ENCODE measurements around the gene DPYSL3.

Gene DPYSL3

DNA sequence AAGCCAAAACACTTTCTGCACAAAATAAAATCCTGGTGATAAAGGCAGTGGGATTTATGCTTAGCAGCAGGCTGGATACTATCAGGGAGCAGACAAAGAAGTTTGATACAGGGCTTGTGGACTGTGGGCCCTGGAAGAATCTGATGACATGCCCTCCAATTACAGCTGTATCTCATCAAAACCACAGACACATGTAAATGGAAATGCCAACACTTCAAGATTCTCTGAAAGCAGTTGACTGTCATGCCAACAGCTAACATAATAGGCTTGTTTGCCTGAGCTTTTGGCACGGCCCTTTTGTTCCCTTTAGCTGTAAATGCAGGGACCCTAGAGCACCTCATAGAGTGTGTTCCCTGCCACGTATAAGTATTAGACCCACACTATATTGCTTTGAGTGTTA lies 160.6 kb downstream of the DPYSL3 start:
- Mint-ChIP-seq H3K36me3 (no peaks in the 10 kb centered on the region), H3K4me1 (no peaks in the 10 kb centered on the region), H3K27ac (no peak overlapping the region), H3K27me3 (peaks cover 0 to 6% of the 10 kb centered on the region in 2 donors), H3K9me3 (no peaks in the 10 kb centered on the region), H3K4me3 (no peak overlapping the region)
- DNase-seq (no peak), ATAC-seq (replicated peaks) (no peak)

DNA sequence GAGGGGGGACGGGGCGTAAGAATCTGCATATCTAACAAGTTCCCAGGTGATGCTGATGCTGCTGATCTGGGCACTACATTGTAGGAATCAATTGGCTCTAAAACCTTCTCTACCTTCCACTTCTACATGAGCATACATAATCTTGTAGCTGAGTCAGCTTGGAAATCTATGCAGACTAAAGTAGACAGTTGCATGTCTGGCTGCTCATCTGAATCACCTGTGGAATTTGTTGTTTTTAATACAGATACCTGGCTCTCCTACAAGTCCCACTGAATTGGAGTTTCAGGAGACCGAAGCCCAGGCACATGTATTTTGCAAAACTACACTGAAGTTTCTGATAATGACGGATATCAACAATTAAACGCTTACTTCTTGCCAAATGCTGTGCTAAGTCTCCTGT lies 161.4 kb downstream of the DPYSL3 start:
- H3K27me3 Mint-ChIP-seq, result peaks cover 0 to 6% of the 10 kb centered on the region in 2 donors
- H3K27ac Mint-ChIP-seq, result no peak overlapping the region
- ATAC-seq (replicated peaks) (no peak), DNase-seq (no peak)
- H3K4me1 Mint-ChIP-seq, result no peaks in the 10 kb centered on the region
- no peak overlapping the region for H3K4me3 Mint-ChIP-seq
- no peaks in the 10 kb centered on the region for H3K36me3 Mint-ChIP-seq
- no peaks in the 10 kb centered on the region for H3K9me3 Mint-ChIP-seq

DNA sequence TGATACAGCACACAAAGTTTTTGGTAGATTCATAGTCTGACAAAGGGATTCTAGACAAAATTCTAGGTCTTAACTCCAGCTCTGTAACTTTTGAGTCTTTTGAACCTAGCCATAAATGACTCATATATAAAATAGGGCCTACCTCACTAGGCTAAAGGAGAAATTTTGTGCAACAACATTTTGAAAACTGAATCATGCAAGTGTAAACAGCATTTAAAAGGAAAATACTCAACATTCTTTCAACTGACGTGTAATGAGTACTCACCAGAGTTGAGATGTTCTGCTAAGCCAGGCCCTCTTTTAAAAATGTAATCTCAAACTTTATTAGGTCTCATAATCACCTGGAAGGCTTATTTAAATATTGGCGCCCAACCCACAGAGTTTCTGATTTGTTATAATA lies 161.8 kb downstream of the DPYSL3 start:
- H3K4me3 Mint-ChIP-seq, result no peak overlapping the region
- H3K36me3 Mint-ChIP-seq, result no peaks in the 10 kb centered on the region
- DNase-seq, result no peak
- no peaks in the 10 kb centered on the region for H3K4me1 Mint-ChIP-seq
- H3K27me3 Mint-ChIP-seq, result peaks cover 0 to 6% of the 10 kb centered on the region in 2 donors
- no peaks in the 10 kb centered on the region for H3K9me3 Mint-ChIP-seq
- no peak overlapping the region for H3K27ac Mint-ChIP-seq
- ATAC-seq (replicated peaks), result no peak

DNA sequence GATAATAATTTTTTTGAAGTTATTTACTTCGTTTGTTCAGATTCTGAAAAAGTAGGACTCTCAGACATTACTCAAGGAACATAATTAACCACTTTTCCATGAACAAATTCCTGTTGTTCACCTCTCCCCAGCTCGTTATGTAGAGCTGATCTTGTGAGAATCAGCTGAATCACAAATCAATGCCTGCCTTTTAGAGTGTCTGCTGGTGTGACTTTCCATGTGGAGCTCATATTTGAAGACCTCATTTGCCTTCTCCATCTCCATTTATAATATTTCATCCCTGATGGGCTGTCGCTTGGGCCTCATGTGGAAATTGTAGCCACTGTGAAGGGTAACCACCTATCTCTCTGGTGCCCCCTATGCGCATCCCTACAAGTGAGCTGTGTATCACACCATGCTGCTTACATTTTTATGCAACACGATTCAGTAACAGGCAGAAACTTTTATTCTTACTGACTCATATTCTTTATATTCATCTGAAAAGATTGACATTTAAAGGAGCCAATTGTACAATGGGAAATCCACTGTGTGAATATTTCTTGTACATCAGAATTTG lies 163.8 kb downstream of the DPYSL3 start:
- Mint-ChIP-seq H3K27me3 (peaks cover 0 to 6% of the 10 kb centered on the region in 2 donors), H3K36me3 (no peaks in the 10 kb centered on the region), H3K27ac (no peak overlapping the region), H3K4me3 (no peak overlapping the region), H3K9me3 (no peaks in the 10 kb centered on the region), H3K4me1 (no peaks in the 10 kb centered on the region)
- ATAC-seq (replicated peaks), result no peak
- no peak for DNase-seq

DNA sequence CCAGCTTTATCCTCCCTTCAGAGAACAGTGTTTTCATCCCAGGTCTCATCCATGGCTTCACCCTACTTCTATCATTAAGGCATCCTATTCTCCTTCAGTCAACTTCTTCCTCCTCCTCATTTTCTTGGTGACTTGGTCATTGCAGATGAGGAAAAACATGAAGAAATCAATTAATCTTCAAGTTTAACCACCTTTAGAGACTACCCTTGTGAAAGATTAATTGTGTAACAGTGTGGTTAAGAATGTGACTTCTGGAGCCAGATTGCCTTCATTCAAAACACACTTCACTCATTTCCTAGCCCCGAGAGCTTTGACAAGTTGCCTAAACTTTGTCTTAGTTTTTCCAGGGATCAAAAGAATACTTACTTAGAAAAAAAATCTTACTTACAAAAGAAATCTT lies 165.0 kb downstream of the DPYSL3 start:
- Mint-ChIP-seq H3K4me3 (no peak overlapping the region), H3K36me3 (no peaks in the 10 kb centered on the region), H3K27me3 (peaks cover 0 to 6% of the 10 kb centered on the region in 2 donors), H3K27ac (no peak overlapping the region), H3K4me1 (no peaks in the 10 kb centered on the region), H3K9me3 (no peaks in the 10 kb centered on the region)
- ATAC-seq (replicated peaks) (no peak), DNase-seq (no peak)

DNA sequence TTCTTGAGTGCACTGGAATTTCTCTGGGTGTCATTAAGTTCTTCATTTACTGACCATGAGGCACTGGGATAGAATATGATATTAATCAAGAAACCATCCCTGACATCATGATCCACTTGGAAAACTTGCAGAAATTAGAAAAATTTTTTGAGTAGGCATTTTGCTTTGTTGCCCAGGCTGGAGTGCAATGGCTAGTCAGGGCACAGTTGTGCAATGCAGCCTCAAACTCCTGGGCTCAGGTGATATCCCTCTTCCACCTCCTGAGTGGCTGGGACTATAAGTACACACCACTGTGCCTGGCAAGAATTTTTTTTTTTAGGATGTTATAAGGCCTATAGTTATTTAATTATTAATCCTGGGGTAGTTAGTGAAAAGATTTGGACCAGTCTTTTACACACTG lies 168.5 kb downstream of the DPYSL3 start:
- Mint-ChIP-seq H3K27me3 (peaks cover 0 to 6% of the 10 kb centered on the region in 2 donors), H3K36me3 (no peaks in the 10 kb centered on the region), H3K27ac (no peak overlapping the region), H3K4me1 (no peaks in the 10 kb centered on the region), H3K9me3 (peaks cover 5 to 9% of the 10 kb centered on the region in 2 donors), H3K4me3 (no peak overlapping the region)
- DNase-seq, result no peak
- no peak for ATAC-seq (replicated peaks)

DNA sequence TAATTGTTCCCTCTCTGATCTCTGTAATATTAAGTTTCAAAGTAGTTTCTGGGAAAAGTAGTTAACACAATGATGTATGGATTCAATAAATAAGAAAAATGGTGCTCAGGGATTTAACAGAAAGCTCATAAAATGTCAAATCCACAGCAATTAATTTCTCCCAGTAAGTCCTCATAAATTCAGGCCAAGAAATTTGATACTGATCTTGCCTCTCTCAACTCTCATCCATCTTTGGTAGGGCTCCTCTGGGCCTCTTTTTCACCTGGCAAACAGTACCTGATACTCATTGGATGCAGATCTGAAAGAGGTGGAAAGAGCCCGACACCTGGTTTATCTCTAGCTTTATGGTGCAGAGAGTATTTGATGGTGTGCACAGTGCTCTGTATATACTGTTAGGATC lies 168.9 kb downstream of the DPYSL3 start:
- no peak overlapping the region for H3K27ac Mint-ChIP-seq
- no peaks in the 10 kb centered on the region for H3K36me3 Mint-ChIP-seq
- H3K4me3 Mint-ChIP-seq, result no peak overlapping the region
- H3K9me3 Mint-ChIP-seq, result peaks cover 5 to 9% of the 10 kb centered on the region in 2 donors
- H3K27me3 Mint-ChIP-seq, result peaks cover 0 to 6% of the 10 kb centered on the region in 2 donors
- DNase-seq, result no peak
- H3K4me1 Mint-ChIP-seq, result no peaks in the 10 kb centered on the region
- no peak for ATAC-seq (replicated peaks)
